Activated CD4-positive, alpha-beta T cell treated with anti-CD3 and anti-CD28 coated beads, Interleukin-2, amount 50 U/mL, for 1 hour (primary cell): Measurements from ENCODE around the gene RAD51.

Experiments
- DNase-seq: peaks from one replicate; pipeline ENCODE4 v3.0.0-alpha.2; 2020

Gene RAD51

DNA sequence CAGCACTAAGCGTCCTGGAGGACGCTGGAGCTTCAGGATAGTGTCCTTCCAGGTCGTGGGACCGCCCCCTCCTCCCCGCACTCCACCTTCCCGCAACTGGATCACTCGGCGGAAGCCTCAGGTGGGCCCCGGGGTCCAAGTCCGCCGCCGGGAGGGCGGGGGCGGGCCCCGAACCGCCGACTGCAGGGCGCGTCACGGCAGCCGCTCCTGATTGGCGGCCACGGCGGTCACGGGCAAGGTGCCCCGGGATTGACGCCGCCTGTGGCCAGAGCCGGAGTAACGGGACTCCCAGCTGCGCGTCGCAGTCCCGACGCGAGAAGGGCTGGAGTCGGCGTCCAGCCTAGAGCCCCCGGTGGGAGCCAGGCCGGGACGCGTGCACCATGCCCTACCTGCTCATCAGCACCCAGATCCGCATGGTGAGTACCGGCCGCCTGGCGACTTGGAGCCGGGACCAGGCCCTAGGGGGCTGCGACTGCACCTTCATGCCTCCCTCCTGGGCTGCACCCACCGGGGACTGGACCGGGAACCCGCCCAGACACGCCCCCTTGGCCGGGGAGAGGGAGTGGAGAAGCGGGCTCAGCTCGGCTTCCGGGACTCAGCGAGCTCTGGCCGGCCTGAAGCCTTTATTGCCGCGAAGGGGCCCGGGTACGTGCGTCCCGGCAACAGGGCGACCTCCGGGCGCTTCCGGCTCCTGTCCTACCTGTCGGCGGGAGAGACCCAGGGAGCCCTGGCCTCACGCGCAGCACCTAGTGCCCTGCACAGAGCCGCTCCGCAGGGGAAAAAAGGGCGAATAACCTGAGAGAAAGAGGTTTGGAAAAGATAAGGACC is 69.0 kb downstream of the RAD51 start, which contains the start of gene GCHFR:
Gene GCHFR (plus strand): TSS at position 268 of the 828 bp plus-strand sequence. CDS start 113 bp downstream, at position 381.
- DNase-seq = peak; percentile 65

DNA sequence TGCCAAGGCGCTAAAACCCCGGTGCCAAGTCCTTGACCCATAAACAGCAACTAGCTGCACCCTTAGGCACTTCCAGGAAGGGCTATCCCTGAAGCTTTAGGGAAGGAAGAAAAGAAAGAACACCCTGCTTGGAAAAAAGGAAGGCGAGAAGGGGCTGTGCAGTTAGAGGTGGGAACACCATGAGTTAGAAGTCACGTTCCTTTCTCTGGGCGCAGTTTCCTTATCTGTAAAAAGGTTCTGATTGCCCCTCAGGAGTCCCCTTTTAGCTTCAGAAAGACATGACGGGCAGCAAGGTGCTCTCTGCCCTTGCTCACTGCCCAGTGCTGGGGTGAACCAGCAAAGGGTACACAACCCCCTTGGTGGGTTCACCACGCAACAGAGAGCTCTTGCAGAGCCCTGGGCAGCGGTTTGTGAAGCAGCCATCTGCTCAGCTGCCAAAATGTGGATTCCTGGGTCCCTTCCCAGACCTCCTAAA is 69.7 kb downstream of the RAD51 start:
- DNase-seq = no peak

DNA sequence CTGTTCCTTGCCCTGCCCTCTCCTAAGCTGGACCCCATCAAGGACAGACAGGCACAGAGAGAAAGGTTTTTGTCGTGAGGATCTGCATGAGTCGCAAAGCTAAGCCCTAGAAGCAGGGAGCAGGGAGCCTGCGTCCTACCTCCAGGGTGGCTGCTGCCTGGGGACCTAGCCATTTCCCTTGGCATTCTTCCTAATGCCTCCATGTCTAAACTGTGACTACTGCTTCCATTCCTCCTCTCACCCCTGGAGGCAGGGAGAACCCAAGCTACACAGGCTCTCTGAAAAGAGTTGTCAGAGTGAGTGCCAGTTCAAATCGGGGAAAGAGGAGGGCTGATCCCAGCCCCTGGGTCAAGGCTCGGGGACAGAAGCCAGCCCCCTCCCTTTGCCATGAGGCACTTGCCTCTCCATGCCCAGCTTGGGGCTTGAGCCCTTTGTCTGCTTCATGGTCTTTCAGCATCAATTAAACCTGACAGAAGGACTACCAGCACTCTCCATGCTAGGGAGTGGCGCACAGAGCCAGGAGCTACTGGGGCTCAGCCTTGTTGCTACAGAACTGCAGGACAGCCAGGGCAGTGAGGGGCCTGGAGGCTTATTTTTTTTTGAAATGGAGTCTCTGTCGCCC is 71.3 kb downstream of the RAD51 start:
- no peak for DNase-seq

DNA sequence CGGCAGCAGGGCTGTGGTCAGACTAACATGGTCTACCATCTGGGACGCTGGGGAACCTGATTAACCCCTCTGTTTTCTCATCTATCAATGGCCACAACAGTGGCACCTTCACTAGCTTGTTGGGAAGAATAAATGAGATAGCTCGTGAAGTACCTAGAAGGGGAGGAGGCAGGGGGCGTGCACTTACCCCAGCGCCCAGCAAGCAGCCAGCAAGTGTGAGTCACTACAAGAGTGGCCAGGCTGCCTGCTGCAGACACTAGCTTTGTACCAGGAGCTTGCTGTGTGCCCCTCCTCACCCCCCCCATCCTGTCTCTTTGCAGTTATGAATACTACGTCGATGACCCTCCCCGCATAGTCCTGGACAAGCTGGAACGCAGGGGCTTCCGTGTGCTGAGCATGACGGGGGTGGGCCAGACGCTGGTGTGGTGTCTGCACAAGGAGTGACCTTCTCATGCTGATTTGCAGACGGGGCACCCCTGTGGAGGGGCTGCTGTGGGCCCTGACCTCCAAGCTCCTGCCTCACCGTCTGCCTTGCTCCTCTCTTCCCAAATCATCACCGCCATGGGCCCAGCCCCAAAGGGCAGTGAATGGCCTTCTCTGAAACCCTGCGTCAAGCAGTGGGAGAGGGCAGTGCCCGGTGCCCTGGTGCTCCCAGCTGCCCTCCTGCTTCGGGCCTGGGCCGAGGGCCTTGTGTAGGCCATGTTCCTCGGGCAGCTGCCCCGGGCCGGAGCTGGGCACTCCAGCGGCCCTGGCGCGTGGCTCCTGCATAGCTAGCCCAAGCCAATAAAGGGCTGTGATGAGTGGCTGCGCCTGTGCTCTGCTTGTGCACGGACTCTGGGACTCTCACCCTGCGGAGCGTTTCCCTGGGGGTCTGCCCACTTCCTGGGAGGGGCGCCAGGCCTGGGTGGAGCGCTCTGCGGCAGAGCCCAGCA is 72.2 kb downstream of the RAD51 start:
- DNase-seq = no peak

DNA sequence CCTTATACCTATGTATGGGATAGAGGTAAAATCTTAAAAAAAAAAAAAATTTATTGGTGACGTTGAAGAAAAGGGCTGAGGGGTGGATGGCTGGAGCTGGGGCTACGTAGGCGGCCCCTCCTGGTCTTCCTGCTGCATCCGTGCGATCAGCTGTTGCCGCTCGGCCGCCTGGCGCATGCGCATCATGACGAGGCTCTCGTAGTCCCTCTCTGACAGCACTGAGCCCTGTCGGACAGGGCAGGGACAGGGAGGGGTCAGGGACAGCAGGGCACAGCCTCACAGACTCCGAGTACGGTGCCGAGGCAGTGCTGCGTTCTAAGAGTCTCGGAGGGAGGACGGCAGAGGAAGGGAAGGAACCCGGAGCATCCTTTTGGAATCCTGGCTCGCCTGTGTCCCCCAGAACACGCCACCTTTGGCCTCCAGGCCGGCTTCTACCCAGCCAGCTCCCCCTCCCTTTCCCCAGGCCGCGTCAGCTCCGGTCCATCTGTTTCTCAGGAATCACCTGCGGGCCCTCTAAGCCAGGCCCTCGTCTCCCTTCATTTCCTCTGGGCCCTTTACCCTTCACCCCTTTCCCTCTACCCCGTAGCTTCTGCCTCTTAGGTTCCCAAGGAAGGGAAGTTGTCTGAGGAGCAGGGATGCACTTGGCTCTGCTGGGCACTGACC is 73.0 kb downstream of the RAD51 start:
- DNase-seq = no peak

DNA sequence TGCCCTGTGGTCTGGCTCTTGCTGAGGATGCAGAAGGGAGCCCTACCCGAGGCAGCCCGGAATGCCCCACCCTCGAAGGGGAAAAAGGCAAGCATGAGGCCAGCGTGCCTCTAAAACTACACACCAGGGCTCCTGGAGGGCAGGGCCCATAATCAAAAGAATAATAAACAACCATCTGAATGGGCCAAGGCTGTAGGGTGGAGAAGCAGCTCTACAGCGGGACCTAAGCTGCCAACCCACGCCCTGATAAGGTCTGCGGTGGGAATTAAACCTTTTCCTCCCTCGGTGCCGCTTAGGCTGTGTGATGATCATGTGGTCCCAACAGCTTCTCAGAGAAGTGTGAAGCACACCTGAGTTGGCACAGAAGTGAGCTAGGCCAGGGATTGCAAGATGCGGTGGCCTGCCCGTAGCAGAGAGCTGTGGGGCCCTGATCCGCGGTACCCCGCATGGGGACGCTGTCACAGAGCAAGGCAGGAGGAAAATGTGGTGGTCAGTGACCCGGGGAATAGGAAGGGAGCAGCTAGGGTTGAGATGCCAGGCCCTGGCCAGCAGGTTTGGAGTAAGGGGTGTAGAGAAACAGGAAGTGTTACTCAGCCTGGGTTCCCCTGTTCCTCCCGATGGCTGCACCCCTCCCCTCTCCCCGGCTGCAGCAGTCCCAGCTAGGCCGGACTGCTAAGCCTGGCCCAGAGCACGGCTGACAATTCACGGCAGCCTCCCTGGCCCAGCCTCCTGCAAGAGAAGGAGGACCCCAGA is 73.7 kb downstream of the RAD51 start:
- DNase-seq = no peak

DNA sequence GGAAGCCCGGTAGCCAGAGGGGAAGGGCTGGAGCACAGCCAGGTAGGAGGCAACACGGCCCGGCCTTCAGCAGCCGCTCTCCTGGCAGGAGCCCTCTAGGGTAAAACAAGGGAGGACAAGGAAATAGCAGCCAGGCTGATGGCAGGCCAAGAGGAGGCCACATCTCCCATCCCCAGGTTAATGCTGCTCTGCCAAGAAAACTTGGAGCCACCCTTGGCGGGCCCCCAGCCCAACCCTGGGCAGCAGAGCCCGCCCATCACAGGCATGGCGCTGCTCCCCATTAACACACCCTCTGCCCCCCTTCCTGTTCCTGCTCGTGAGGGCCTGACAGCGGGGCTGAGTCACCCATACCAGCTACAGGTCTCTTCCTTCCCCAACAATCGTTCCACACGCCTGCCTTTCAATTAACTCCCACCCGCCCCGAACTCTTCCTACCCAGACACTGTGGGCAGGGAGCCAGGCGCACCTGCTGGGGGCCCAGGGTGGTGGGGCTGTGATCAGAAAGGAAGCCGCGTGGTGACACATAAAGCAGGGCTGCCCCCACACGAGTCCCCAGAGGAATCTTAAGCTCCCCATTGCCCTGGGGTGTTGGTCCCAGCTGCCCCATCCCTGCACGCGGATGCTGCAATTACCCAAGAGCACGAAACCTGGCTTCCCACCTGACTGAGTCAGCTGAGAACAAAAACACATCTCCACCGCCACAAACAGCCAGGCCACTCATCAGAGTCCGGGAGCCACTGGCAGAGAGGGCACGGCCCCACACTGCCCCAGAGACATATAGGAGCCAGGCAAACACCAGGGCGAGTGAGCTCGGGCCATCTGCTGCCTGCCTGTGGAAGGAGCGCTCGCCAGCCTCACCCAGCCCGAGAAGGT is 74.5 kb downstream of the RAD51 start, which contains the start of gene C15orf62:
Gene C15orf62 (plus strand): TSS at position 707 of the 873 bp plus-strand sequence. CDS start 516 bp downstream, outside the sequence.
- peak; percentile 53 for DNase-seq

DNA sequence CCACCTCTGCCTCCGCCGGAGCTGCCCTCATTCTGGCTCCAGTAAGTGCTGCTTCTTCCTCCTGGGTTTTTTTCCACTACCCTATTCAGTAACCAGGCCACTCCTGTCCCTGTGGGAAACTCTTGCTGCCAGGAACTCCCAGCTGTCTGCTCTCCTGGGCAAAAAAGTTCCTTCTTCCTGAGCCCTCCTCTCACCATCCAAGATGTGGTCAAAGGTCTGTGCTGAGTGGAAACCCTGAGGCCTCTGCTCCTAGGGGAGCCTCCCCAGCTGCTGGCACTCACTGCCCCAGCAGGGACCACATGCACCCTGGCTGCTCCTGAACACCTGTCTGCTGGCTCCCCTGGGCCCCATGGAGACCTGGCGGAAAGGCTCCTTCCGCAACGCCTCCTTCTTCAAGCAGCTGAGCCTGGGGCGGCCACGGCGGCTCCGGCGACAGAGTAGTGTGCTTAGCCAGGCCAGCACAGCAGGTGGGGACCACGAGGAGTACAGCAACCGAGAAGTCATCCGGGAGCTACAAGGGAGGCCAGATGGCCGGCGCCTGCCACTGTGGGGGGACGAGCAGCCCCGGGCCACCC is 75.3 kb downstream of the RAD51 start:
- no peak for DNase-seq

DNA sequence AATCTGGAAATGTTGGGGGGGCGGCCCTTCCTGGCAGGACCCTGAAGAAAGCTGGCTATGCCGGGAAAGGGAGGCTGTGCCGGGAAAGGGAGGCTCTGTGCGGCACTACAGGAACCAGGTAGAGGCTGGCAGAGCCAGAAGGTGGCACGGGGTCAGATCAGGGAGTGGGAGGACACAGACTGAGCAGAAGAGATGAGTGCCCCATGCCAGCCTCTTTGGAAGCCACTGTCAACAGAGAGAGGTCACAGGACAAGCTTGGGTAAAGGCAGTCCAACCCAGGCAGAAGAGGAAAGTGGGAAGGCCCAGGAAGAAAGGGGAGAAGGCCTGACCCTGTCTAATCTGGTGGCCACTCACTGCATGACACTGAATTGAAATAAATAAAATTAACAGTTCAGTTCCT is 76.3 kb downstream of the RAD51 start:
- DNase-seq = no peak

DNA sequence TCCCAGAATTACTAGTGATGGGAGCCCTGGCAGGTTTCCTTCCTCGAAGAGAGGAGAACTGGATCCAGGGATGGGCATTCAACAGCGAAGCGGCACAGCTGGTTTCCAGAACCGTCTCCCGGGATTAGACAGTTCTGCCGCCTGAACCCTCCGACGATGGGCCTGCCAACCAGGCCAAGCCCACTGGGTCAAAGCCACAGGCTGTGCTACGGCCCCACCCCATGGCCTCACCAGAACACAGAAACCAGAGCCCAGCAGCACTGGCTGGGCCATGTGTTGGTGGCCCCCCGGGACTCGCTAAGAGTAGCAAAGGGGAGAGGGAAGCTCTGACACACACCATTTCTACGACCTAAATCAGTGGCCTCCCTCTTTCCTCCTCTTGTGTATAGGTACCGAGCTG is 77.0 kb downstream of the RAD51 start:
- DNase-seq = no peak

DNA sequence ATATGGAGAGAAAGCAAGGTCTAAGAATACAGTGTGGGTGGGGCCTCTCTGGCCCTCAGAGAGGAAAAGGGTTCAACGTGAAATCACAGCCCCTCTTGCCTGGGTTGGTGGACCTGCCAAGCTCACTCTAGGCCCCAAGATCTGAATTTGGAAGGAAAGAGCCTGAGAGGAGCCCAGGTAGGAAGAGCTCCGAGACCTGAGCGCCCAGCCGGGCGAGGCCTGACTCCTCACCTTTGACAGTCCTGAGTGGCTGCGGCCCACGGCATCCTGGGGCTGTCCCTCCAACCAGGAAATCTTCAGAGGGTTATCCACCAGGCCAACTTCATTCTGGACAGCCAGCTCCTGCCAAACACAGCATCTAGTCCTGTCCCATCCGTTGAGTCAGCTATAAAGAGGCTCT is 78.5 kb downstream of the RAD51 start:
- no peak for DNase-seq

DNA sequence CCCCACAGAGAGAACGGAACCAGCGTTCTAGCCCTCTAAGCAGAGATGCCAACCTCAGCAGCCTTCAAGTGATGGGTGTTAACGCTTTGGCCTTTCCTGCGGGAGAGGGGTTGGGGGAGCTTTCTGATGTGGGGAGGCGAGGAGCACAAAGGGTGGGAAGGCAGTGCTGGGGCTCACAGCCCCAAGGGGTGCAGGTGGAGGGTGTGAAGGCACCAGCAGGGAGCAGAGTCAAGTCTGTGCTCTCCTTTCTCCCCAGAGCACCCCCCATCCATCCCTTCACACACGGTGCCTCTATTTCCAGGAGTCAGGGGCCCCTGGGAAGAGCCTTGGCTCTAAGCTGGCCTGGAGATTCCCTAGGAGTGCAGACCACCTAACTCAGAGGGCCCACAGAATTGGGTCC is 78.9 kb downstream of the RAD51 start:
- no peak for DNase-seq

DNA sequence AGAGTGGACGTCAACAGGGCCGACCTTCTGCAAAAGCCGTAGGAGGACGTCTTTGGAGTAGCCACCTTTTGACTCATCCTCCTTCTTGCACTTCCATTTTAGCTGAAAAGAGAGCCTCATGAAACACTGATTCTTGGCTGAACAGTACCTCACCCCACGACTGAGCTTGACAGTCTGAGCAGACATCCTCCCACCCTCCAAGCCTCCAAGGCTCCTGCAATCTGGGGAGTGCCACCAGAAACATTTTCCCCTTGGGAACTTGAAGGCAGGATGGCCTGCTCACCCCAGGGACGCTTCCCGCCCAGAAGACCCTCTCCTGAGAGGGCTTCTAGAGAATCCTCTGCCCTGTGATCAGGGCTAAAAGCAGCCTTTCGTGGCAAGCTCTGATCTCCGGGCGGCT is 80.0 kb downstream of the RAD51 start:
- no peak for DNase-seq

DNA sequence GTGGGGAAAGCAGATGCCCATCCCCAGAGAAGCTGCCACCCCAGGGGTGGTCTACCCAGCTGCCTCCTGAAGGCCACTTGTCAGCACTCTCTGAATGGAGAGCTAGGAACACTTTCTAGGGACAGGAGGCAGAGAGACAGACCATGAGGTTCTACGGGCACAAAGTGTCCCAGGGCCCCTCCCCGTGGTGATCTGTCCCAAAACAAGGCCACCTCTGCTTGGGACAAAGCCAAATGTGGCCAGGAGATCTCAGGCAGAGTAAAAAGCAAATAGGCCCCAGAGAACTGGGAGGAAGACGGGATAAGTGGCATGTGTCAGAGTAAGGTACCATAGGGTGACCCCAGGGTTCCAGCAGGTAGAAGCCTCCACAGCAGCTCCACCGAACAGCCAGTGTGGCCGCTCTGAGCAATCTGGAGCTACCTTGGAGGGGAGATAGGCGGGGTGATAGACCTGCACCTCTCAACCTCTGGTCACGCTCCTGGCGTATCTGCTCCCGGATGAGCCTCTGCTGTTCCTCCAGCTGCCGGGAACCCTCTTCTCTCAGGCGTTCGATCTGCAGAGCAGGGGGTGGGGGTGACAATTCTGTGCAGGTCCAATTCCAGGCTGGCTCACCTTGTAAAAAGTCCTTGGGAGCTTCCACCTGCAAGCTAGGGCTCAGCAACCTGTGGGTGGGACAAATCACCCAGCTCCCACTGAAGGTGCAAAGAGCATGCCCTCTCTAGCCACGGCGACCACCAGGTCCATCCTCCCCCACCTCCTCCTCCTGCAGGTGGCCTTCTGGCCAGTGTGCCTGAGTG is 81.0 kb downstream of the RAD51 start:
- no peak for DNase-seq

DNA sequence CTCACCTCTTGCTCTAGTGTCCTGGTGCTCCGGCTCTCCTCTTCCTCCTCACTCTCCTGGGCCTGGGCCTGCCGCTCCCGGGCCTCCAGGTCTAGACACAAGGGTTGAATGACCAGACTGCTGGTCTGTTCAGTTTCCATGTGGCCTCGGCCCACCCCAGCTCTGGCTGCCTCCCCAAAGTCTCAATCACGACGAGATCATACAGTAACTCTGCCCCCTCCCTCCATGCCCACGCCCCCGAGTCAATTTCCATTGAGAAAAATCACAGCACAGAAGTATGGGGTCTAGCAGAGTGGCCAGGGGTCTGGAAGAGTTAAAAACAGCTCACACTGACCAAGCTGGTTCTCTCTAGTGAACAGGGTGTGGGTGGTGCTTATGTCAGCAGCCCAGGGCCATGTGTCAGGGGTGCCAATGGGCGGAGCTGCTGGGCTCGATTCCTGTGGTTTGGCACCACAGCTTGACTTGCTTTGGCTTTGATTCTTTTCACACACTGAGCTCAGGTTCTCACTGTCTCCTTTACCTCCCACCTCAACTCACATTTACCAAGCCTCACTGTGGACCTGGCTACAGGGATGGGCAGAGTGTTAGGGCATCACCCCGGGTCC is 81.7 kb downstream of the RAD51 start:
- DNase-seq = no peak
